Measurements from ENCODE around the gene PTPRM.

Gene PTPRM

DNA sequence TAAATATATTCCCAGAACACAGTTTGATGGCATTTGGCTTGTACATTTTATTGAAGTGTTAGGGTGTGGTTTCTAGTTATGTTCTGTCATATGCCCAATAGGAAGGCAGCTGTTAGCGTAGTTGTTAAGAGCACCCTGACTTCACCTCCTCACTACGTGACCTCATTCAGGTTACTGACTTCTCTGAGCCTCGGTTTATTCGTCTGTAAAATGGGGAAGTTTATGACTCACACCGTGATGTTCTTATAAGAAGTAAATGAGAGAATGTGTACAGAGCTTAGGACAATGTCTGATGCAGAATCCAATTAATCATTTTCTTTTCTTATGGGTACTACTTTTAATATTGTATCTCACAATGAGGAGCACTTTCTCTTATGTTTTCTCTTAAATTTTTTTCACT is 226.0 kb downstream of the PTPRM start:
- H3K27me3 Mint-ChIP-seq, result no peaks in the 10 kb centered on the region
- no peak overlapping the region for H3K27ac Mint-ChIP-seq
- H3K36me3 Mint-ChIP-seq, result no peaks in the 10 kb centered on the region
- CTCF ChIA-PET, result no interaction called here
- H3K4me1 Mint-ChIP-seq, result no peaks in the 10 kb centered on the region
- H3K9me3 Mint-ChIP-seq, result no peaks in the 10 kb centered on the region
- H3K4me3 Mint-ChIP-seq, result no peak overlapping the region
- DNase-seq, result no peak

DNA sequence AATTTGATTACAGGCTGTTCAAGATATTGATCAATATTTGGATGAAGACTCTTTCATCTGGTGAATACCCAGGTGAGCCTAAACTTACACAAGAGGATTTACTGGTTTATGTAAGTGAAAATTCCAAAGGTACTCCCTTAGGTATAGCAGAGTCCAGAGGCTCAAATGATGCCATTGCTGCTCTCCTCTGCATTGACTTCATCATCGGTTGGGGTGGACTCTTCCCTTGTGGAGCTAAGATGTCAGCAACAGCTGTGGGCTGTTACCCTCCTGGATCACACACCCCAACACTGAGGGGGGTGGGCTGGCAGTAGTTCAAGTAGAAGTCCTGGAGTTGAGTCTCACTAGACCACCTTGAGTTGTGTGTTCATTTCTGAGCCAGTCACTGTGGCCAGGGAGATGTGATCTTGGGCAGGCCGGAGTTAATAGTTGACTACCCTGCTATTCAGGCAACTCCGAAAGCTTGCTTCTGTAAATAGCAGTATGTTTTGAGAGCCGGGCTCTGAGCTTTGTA is 236.9 kb downstream of the PTPRM start:
- H3K4me1 Mint-ChIP-seq, result no peaks in the 10 kb centered on the region
- no peaks in the 10 kb centered on the region for H3K36me3 Mint-ChIP-seq
- CTCF ChIA-PET, result no interaction called here
- no peaks in the 10 kb centered on the region for H3K27me3 Mint-ChIP-seq
- H3K27ac Mint-ChIP-seq, result no peak overlapping the region
- no peak overlapping the region for H3K4me3 Mint-ChIP-seq
- H3K9me3 Mint-ChIP-seq, result peaks cover 2% of the 10 kb centered on the region
- no peak for DNase-seq

DNA sequence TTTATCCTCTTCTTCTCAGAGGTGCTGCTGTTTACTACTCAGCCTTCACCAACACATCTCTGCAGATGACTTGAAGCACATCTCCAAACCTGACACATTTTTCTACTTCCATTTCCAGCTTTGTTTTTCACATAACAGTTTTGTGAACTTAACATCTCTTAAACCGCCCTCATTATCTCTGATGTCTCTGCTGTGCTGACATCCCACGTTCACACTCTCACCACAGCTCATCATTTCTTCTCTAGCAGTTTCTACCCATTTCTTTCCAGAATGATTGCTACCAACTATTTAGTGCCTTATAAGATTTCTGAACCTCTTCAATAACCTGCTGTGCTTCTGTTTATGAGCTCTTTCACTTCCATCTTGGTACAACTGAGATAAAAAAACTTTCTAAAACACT is 238.0 kb downstream of the PTPRM start:
- H3K27me3 Mint-ChIP-seq, result no peaks in the 10 kb centered on the region

DNA sequence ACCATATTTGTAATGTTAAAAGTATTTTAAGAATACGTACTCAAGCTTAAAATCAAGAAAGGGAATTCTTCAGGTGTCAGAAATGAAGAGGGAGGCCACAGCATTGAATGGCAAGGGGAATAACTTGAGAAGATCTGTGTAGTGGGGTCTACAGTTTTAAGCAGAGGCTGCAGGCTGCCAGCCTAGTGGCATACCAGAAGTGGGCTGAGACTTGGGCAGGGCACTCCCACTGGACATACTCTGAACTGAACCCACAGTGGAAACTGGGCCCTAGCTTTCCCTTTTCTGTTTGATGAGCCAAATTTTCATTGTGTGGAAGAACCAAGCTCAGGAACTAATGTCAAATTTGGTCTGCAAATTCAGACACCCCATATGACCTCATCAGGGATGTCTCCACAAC is 238.8 kb downstream of the PTPRM start:
- Mint-ChIP-seq H3K4me3 (no peak overlapping the region), H3K27me3 (no peaks in the 10 kb centered on the region)
- CTCF ChIA-PET, result no interaction called here

More for the DNA sequence above, 238.0 kb downstream of the PTPRM start:
- H3K27ac Mint-ChIP-seq, result no peak overlapping the region
- no peaks in the 10 kb centered on the region for H3K4me1 Mint-ChIP-seq
- no peak for DNase-seq
- peaks cover 5% of the 10 kb centered on the region for H3K9me3 Mint-ChIP-seq
- CTCF ChIA-PET, result no interaction called here
- no peaks in the 10 kb centered on the region for H3K36me3 Mint-ChIP-seq
- H3K4me3 Mint-ChIP-seq, result no peak overlapping the region

DNA sequence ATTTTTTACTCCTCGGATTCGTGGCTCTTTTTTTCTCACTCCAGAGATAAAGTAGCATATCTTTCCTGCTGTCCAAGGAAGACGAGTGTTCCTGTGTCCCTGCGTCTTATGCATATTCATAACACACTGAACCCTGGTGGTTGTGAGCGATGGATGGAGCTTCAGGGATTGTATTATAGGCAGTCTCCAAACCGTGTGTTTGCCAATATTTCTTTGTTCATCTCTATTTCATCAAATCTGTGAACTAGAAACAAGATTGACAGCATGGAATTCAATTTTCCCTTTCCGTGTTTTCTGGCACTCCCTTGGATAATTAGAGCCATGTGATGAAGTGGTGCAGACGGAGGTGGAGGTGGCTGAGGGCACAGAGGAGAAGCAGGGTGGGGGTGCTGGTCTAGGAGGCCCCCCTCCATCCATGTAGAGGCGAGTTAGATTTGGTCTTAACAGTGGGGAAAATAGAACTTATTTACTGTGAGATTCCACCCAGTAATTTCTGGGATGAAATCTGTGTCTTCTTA is 240.9 kb downstream of the PTPRM start:
- H3K27me3 Mint-ChIP-seq, result no peaks in the 10 kb centered on the region
- no peaks in the 10 kb centered on the region for H3K4me1 Mint-ChIP-seq
- H3K36me3 Mint-ChIP-seq, result no peaks in the 10 kb centered on the region
- CTCF ChIA-PET, result interaction anchor here (0.6 kb wide), 1 partner anchor 19 kb away, joined by 3 read pairs; no protein-coding TSS in a partner anchor
- H3K4me3 Mint-ChIP-seq, result no peak overlapping the region
- no peak for DNase-seq
- no peak overlapping the region for H3K27ac Mint-ChIP-seq
- H3K9me3 Mint-ChIP-seq, result peaks cover 6% of the 10 kb centered on the region

More for the DNA sequence above, 238.8 kb downstream of the PTPRM start:
- no peaks in the 10 kb centered on the region for H3K36me3 Mint-ChIP-seq
- H3K9me3 Mint-ChIP-seq, result peaks cover 5% of the 10 kb centered on the region
- no peaks in the 10 kb centered on the region for H3K4me1 Mint-ChIP-seq
- H3K27ac Mint-ChIP-seq, result no peak overlapping the region
- no peak for DNase-seq

DNA sequence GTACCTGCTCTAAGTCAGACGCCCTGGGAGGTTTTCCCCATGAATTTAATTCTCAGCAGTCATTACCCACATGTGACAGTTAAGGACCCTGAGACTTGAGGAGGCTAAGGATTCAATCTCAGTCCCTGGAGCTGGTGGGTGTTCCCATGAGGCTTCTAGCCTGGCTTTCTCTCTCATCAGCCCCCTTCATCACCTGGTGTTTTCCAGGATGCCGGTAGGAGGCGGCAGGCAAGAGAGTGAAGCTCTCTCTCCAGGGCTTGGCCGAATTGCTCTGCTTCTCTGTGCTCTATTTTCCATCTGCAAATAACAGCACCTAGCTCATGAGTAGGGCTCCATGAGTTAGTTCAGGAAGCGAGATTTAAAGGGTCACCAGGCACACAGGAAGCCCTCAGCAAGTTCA is 241.9 kb downstream of the PTPRM start:
- no peak overlapping the region for H3K27ac Mint-ChIP-seq

DNA sequence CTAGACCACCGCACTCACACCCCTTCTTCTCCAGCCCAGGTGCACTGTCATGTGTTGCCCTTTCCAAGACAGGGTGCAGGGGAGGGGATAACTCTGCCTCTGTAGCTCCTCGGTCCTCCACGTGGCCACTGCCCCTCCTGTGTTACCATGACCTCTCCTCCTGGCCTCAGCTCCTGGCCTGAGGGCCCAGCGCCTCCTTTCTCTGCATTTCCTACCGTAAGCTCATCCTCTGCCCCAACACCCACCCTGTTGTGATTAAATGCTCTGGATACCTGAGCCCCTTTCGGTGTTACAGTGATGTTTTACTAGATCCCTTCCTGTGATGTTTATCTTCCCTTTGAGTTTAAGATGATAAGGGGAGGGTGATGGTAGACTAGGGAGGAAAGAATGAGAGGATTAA is 242.3 kb downstream of the PTPRM start:
- Mint-ChIP-seq H3K4me3 (no peak overlapping the region), H3K4me1 (no peaks in the 10 kb centered on the region), H3K27me3 (no peaks in the 10 kb centered on the region), H3K9me3 (peaks cover 15% of the 10 kb centered on the region), H3K36me3 (no peaks in the 10 kb centered on the region), H3K27ac (no peak overlapping the region)
- DNase-seq, result no peak
- CTCF ChIA-PET, result no interaction called here

More for the DNA sequence above, 241.9 kb downstream of the PTPRM start:
- Mint-ChIP-seq H3K4me3 (no peak overlapping the region), H3K9me3 (peaks cover 10% of the 10 kb centered on the region), H3K4me1 (no peaks in the 10 kb centered on the region), H3K27me3 (no peaks in the 10 kb centered on the region), H3K36me3 (no peaks in the 10 kb centered on the region)
- CTCF ChIA-PET, result no interaction called here
- DNase-seq, result no peak

DNA sequence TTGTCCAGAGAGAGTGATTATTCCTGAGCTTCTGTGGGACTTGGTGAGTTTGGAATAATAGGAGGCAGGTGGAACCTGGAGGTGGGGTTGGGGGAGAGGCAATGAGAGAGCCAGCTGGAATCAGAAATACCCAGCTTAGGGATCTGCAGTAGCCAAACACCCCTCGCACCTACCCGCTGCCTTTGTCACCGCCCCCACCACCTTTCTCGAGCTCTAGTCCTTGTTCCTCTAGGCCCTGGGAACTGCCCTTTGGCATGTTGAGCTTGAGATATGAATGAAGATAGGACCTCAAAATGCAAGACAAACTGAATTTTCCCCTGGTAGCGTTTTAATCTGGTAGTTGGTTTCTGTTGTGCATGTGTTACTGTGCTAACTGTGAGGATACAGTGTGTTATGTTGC is 242.9 kb downstream of the PTPRM start:
- no peak overlapping the region for H3K27ac Mint-ChIP-seq
- H3K4me3 Mint-ChIP-seq, result no peak overlapping the region
- CTCF ChIA-PET, result no interaction called here
- peaks cover 19% of the 10 kb centered on the region for H3K9me3 Mint-ChIP-seq
- no peaks in the 10 kb centered on the region for H3K27me3 Mint-ChIP-seq
- H3K4me1 Mint-ChIP-seq, result no peaks in the 10 kb centered on the region
- H3K36me3 Mint-ChIP-seq, result no peaks in the 10 kb centered on the region
- no peak for DNase-seq

DNA sequence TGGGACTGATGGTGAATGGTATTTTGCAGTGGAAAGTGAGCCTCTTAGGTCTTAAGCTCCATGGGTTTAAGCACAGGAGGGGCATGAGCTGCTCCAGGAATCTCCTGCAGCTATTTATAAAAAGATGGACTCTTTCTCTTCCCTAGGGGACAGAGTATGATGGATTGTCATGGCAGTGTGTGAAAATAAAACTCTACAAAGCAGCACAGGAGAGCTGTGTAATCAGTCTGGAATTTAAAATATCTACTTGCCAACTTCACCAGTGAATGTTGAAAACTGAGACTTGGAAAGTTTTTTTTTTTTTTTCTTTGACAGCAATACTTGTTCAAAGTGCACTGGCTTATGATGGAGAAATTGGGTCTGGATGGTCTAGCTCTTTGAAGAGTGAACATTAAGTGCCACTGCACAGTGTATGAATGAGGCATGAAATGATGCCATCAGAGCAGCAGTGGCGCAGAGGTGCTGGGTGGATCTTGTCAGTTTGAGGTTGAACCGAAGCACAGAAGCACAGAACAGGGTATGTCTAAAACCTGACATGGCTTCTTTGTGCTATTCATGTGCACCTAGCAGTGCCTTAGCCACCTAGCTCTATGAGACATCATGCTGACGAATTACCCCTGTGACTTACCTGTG is 245.4 kb downstream of the PTPRM start:
- Mint-ChIP-seq H3K9me3 (peaks cover 22% of the 10 kb centered on the region), H3K36me3 (no peaks in the 10 kb centered on the region), H3K27ac (no peak overlapping the region), H3K4me3 (no peak overlapping the region), H3K27me3 (no peaks in the 10 kb centered on the region), H3K4me1 (no peaks in the 10 kb centered on the region)
- DNase-seq, result no peak
- CTCF ChIA-PET, result no interaction called here

DNA sequence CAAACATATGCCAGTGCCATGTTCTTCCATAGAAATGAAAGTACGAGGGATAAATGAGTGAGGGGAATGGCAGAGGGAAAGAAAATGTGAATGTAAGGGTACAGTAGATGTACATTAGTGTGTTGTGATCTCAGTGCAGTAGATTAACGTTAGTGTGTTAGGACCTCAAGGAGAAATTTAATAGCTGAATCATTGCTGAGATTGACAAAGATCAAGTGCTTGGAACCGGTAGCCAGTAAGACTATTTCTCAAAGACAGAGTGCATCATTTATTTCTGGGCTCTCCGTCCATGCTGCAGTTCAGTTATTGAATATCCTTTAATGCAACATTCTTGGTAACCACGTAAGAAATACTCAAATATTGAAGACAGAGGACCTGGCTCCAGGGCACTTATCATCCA is 246.0 kb downstream of the PTPRM start:
- DNase-seq, result no peak
- Mint-ChIP-seq H3K27me3 (no peaks in the 10 kb centered on the region), H3K36me3 (no peaks in the 10 kb centered on the region), H3K4me3 (no peak overlapping the region), H3K9me3 (peaks cover 19% of the 10 kb centered on the region), H3K27ac (no peak overlapping the region), H3K4me1 (no peaks in the 10 kb centered on the region)
- CTCF ChIA-PET, result no interaction called here

DNA sequence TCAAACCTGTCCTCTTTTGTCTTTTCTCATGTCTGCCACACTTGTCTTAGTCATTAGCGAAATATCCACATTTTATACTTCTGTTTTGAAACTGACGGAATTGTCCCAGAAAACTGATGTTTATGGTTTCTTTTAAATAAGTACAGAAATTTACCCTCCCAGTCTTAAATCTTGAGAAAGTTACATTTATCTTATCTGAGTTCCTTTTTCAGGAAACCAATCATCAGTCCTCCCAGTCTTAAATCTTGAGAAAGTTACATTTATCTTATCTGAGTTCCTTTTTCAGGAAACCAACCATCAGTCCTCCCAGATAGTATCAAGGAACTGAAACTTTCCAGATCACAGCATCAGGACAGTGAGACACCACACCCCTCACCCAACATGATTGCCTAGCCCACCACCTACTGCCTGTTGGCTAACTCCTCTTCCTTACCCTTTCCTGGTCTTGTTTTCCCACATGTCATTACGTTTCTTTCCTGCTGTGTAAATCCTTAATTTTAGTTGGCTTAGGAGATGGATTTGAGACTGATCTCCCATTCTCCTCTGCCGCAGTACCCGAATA is 247.7 kb downstream of the PTPRM start:
- CTCF ChIA-PET, result no interaction called here
- H3K4me1 Mint-ChIP-seq, result no peaks in the 10 kb centered on the region
- H3K36me3 Mint-ChIP-seq, result no peaks in the 10 kb centered on the region
- no peak for DNase-seq
- no peaks in the 10 kb centered on the region for H3K27me3 Mint-ChIP-seq
- peaks cover 17% of the 10 kb centered on the region for H3K9me3 Mint-ChIP-seq
- no peak overlapping the region for H3K4me3 Mint-ChIP-seq
- H3K27ac Mint-ChIP-seq, result no peak overlapping the region

DNA sequence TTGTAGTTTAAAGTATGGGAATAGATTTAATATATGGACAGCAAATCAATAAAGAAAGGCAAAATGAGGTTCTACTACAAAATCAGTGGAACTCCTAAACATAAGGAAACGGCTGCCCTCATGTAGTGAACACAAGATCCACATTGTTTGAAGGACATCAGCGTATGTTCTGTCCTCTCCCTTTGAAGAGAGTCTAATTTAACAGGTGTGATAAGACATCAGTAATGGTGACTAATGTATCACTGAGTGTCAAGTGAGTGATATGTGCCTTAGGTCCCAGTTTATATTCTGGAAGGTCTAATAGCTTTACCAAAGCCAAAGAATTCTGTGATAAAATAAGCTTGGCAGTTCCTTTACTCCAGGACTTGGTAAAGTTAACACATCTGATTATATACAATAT is 248.7 kb downstream of the PTPRM start:
- Mint-ChIP-seq H3K36me3 (no peaks in the 10 kb centered on the region), H3K27ac (no peak overlapping the region), H3K4me1 (no peaks in the 10 kb centered on the region), H3K27me3 (no peaks in the 10 kb centered on the region), H3K4me3 (no peak overlapping the region), H3K9me3 (peaks cover 17% of the 10 kb centered on the region)
- CTCF ChIA-PET, result interaction anchor here (0.8 kb wide), 1 partner anchor 9 kb away, joined by 3 read pairs; no protein-coding TSS in a partner anchor
- DNase-seq, result no peak

DNA sequence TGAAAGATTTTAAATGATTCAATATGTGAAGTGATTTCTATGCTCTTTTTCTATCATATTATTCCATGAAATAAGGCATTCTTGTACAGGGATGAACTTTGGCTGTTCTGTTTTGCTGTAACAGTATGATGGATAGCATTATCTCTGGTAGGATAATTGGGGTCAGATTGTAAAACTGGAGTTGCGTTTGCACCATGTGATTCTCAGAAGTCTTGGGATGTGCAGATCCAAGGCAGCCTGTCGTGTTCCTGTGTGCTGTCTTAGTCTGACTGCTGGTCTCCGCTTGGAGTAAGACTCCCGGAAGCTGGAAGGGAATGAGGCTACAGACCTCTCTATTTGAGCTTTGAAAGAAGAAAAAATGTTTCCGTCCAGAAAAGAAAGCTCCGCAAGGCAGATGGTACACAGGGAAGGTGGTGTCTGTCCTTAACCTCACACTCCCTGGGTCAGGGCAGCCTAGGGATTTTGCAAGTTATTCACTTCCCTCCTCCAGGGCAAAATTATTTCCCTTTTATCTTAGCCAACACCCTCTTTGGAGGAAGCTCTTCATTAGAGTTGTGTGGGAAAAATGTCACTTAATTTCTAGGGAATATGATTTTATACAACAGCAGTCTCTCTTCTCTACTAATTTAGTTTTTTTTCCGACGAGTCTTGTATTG is 250.6 kb downstream of the PTPRM start:
- DNase-seq, result no peak
- CTCF ChIA-PET, result no interaction called here

DNA sequence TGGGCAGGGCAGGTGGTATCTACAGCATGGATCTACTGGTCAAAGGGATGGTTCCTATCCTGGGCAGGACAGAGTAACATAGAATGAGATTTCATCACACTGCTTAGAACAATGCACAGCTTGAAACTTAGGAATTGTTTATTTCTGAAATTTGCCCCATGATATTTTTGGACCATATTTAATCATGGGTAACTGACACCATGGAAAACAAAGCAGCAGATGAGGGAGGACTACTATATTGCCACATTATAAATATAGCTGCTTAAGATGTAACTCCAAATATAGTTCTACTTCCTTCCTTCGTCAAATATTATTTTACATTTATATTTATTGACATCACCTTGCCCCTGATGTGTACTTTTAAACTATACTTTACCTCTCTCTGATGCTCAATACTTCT is 254.7 kb downstream of the PTPRM start:
- no peaks in the 10 kb centered on the region for H3K9me3 Mint-ChIP-seq
- H3K4me1 Mint-ChIP-seq, result no peaks in the 10 kb centered on the region
- no peak overlapping the region for H3K27ac Mint-ChIP-seq
- no peak for DNase-seq
- H3K4me3 Mint-ChIP-seq, result no peak overlapping the region
- no peaks in the 10 kb centered on the region for H3K36me3 Mint-ChIP-seq
- H3K27me3 Mint-ChIP-seq, result no peaks in the 10 kb centered on the region
- CTCF ChIA-PET, result no interaction called here

More for the DNA sequence above, 250.6 kb downstream of the PTPRM start:
- Mint-ChIP-seq H3K4me1 (no peaks in the 10 kb centered on the region), H3K36me3 (no peaks in the 10 kb centered on the region), H3K4me3 (no peak overlapping the region), H3K27me3 (no peaks in the 10 kb centered on the region), H3K9me3 (peaks cover 17% of the 10 kb centered on the region), H3K27ac (no peak overlapping the region)
